Trophoblast cell (in vitro differentiated cells and primary cell): ENCODE results near the gene DPCD.

Source experiments
- DNase-seq, 2 donors: peaks; one replicate each; pipeline ENCODE4 v3.0.0-alpha.2; 2016
- H2AFZ ChIP-seq: 2 replicates; pipeline ENCODE4 v1.6.1; 2013; ENCODE audit warnings: low read length, moderate library complexity, mild to moderate bottlenecking; ENCODE audit not compliant: insufficient read depth, poor library complexity
- H2AK5ac ChIP-seq: 2 replicates; pipeline ENCODE4 v1.6.1; 2013; ENCODE audit warnings: mild to moderate bottlenecking, low read length
- H2BK120ac ChIP-seq: 2 replicates; pipeline ENCODE4 v1.6.1; 2013; ENCODE audit warnings: low read length, mild to moderate bottlenecking, moderate library complexity; ENCODE audit not compliant: insufficient read depth, poor library complexity
- H2BK12ac ChIP-seq: 2 replicates; pipeline ENCODE4 v1.6.1; 2013; ENCODE audit warnings: mild to moderate bottlenecking, low read length, moderate library complexity
- H2BK5ac ChIP-seq: 2 replicates; pipeline ENCODE4 v1.6.1; 2013; ENCODE audit warnings: low read length, low read depth, moderate library complexity, mild to moderate bottlenecking; ENCODE audit not compliant: poor library complexity
- H3K14ac ChIP-seq: 2 replicates; pipeline ENCODE4 v1.6.1; 2013; ENCODE audit warnings: mild to moderate bottlenecking, low read length
- H3K18ac ChIP-seq: 2 replicates; pipeline ENCODE4 v1.6.1; 2013; ENCODE audit warnings: mild to moderate bottlenecking, low read length
- H3K23ac ChIP-seq: 2 replicates; pipeline ENCODE4 v1.6.1; 2013; ENCODE audit warnings: low read length
- H3K27ac ChIP-seq: 2 replicates; pipeline ENCODE4 v1.5.1; 2013; ENCODE audit warnings: low read depth, mild to moderate bottlenecking, inconsistent platforms, low read length, moderate library complexity
- H3K27me3 ChIP-seq: 2 replicates; pipeline ENCODE4 v1.6.1; 2013; ENCODE audit warnings: inconsistent platforms, mild to moderate bottlenecking, low read length, moderate library complexity; ENCODE audit not compliant: insufficient read depth
- H3K36me3 ChIP-seq, 2 experiments: 1 replicate in 1 of 2; 2 replicates in 1 of 2; pipeline ENCODE4 v1.6.1; 2013; ENCODE audit warnings: low read length in 2 of 2, mild to moderate bottlenecking in 2 of 2, moderate library complexity in 1 of 2; ENCODE audit not compliant: insufficient read depth in 2 of 2, control insufficient read depth in 1 of 2
- H3K4ac ChIP-seq: 2 replicates; pipeline ENCODE4 v1.6.1; 2013; ENCODE audit warnings: low read depth, mild to moderate bottlenecking, low read length, moderate library complexity
- H3K4me1 ChIP-seq, 2 experiments: 1 replicate in 1 of 2; 2 replicates in 1 of 2; pipeline ENCODE4 v1.6.1; 2013; ENCODE audit warnings: low read length in 2 of 2, mild to moderate bottlenecking in 2 of 2, moderate library complexity in 1 of 2; ENCODE audit not compliant: insufficient read depth in 2 of 2, control insufficient read depth in 1 of 2
- H3K4me2 ChIP-seq: 2 replicates; pipeline ENCODE4 v1.6.1; 2013; ENCODE audit warnings: inconsistent platforms, mild to moderate bottlenecking, low read length, moderate library complexity
- H3K4me3 ChIP-seq: 2 replicates; pipeline ENCODE4 v1.5.1; 2013; ENCODE audit warnings: mild to moderate bottlenecking, low read depth, low read length, inconsistent platforms
- H3K79me1 ChIP-seq: one replicate; pipeline ENCODE4 v1.6.1; 2013; ENCODE audit warnings: low read length
- H3K79me2 ChIP-seq: 2 replicates; pipeline ENCODE4 v1.6.1; 2013; ENCODE audit warnings: low read length, mild to moderate bottlenecking; ENCODE audit not compliant: control insufficient read depth, insufficient read depth, poor library complexity
- H3K9ac ChIP-seq: 2 replicates; pipeline ENCODE4 v1.6.1; 2013; ENCODE audit warnings: mild to moderate bottlenecking, low read length
- H3K9me3 ChIP-seq: 2 replicates; pipeline ENCODE4 v1.6.1; 2013; ENCODE audit warnings: low read depth, mild to moderate bottlenecking, control low read depth, inconsistent platforms, low read length; ENCODE audit not compliant: insufficient read depth
- H4K12ac ChIP-seq: 2 replicates; pipeline ENCODE4 v1.6.1; 2013; ENCODE audit warnings: low read depth, mild to moderate bottlenecking, low read length, moderate library complexity
- H4K8ac ChIP-seq: 2 replicates; pipeline ENCODE4 v1.6.1; 2013; ENCODE audit warnings: low read depth, mild to moderate bottlenecking, low read length, moderate library complexity
- H4K91ac ChIP-seq: one replicate; pipeline ENCODE4 v1.6.1; 2013; ENCODE audit warnings: low read depth, mild to moderate bottlenecking, low read length, moderate library complexity
- WGBS: extraction: QIAGEN DNeasy Blood & Tissue Kit; methylation state at CpG from one replicate; pipeline ENCODE4 v1.1.7; 2013; ENCODE audit warnings: missing lambda C conversion rate; ENCODE audit not compliant: insufficient read length, insufficient coverage; ENCODE audit errors: extremely low coverage; 5-methylcytosine and 5-hydroxymethylcytosine counted together

DPCD gene

GRCh38 chr10:101649525-101650085 lies 61.5 kb downstream of the DPCD start:
- Histone ChIP-seq H3K9me3 (no peaks in the 10 kb centered on the region), H3K4me2 (no peak overlapping the region), H3K36me3 (peaks cover 4 to 10% of the 10 kb centered on the region in 2 experiments), H4K8ac (no peak overlapping the region), H3K27ac (no peak overlapping the region), H3K9ac (no peak overlapping the region), H4K91ac (no peak overlapping the region), H3K4ac (no peak overlapping the region), H3K4me3 (no peak overlapping the region), H2BK120ac (no peak overlapping the region), H2BK12ac (no peak overlapping the region), H3K14ac (no peak overlapping the region), H2AFZ (no peak overlapping the region), H3K27me3 (no peaks in the 10 kb centered on the region), H2BK5ac (no peak overlapping the region), H3K18ac (no peak overlapping the region), H4K12ac (no peak overlapping the region), H3K23ac (no peak overlapping the region), H2AK5ac (no peak overlapping the region), H3K79me1 (no peaks in the 10 kb centered on the region), H3K4me1 (no peaks in the 10 kb centered on the region), H3K79me2 (no peaks in the 10 kb centered on the region)
- no peak for DNase-seq
- no CpG with 5 or more reads among the region's 5 CpGs for WGBS

GRCh38 chr10:101650863-101651262 lies 62.7 kb downstream of the DPCD start:
- Histone ChIP-seq H3K18ac (no peak overlapping the region), H2AFZ (no peak overlapping the region), H2BK12ac (no peak overlapping the region), H2BK120ac (no peak overlapping the region), H3K4me2 (no peak overlapping the region), H3K79me2 (no peaks in the 10 kb centered on the region), H3K9ac (no peak overlapping the region), H4K8ac (no peak overlapping the region), H3K9me3 (peaks cover 2% of the 10 kb centered on the region), H3K14ac (no peak overlapping the region), H3K4me3 (no peak overlapping the region), H2AK5ac (no peak overlapping the region), H3K4me1 (no peaks in the 10 kb centered on the region), H3K27me3 (no peaks in the 10 kb centered on the region), H4K91ac (no peak overlapping the region), H3K79me1 (no peaks in the 10 kb centered on the region), H3K23ac (no peak overlapping the region), H4K12ac (no peak overlapping the region), H3K27ac (no peak overlapping the region), H3K4ac (no peak overlapping the region), H3K36me3 (peaks cover 10% of the 10 kb centered on the region in 2 experiments), H2BK5ac (no peak overlapping the region)
- no peak for DNase-seq
- no CpG with 5 or more reads among the region's 15 CpGs for WGBS

- Histone ChIP-seq H3K9me3 (peaks cover 2% of the 10 kb centered on the region), H4K12ac (no peak overlapping the region), H3K79me2 (no peaks in the 10 kb centered on the region), H3K14ac (no peak overlapping the region), H3K23ac (no peak overlapping the region), H3K79me1 (no peaks in the 10 kb centered on the region), H3K27ac (no peak overlapping the region), H2BK120ac (no peak overlapping the region), H2AK5ac (no peak overlapping the region), H3K9ac (no peak overlapping the region), H3K27me3 (no peaks in the 10 kb centered on the region), H3K4me1 (no peaks in the 10 kb centered on the region), H4K91ac (no peak overlapping the region), H3K18ac (no peak overlapping the region), H2AFZ (no peak overlapping the region), H2BK12ac (no peak overlapping the region), H2BK5ac (no peak overlapping the region), H4K8ac (no peak overlapping the region), H3K4ac (no peak overlapping the region), H3K4me2 (no peak overlapping the region), H3K4me3 (no peak overlapping the region), H3K36me3 (peaks cover 8 to 10% of the 10 kb centered on the region in 2 experiments)
- no peak for DNase-seq
- no CpG with 5 or more reads among the region's 5 CpGs for WGBS
Observed at GRCh38 chr10:101651336-101651735, 63.2 kb downstream of the DPCD start.

GRCh38 chr10:101653536-101653935 lies 65.4 kb downstream of the DPCD start:
- no peak for DNase-seq
- Histone ChIP-seq H3K36me3 (peaks cover 8 to 10% of the 10 kb centered on the region in 2 experiments), H3K18ac (no peak overlapping the region), H2AFZ (no peak overlapping the region), H3K79me1 (no peaks in the 10 kb centered on the region), H3K23ac (no peak overlapping the region), H3K4ac (no peak overlapping the region), H3K4me3 (no peak overlapping the region), H3K27me3 (no peaks in the 10 kb centered on the region), H2BK12ac (no peak overlapping the region), H3K79me2 (no peaks in the 10 kb centered on the region), H3K9ac (no peak overlapping the region), H3K4me1 (no peaks in the 10 kb centered on the region), H3K9me3 (peaks cover 2% of the 10 kb centered on the region), H3K14ac (no peak overlapping the region), H4K12ac (no peak overlapping the region), H2AK5ac (no peak overlapping the region), H3K4me2 (no peak overlapping the region), H3K27ac (no peak overlapping the region), H2BK5ac (no peak overlapping the region), H2BK120ac (no peak overlapping the region), H4K91ac (no peak overlapping the region), H4K8ac (no peak overlapping the region)
- no CpG with 5 or more reads among the region's 8 CpGs for WGBS
